Hypothalamus (tissue), 51 donors: Measurements from ENCODE around the gene FDXACB1.

Experiments
- DNase-seq, 51 donors: peaks; one replicate each; lab custom pipeline; 2025; lab: John Stamatoyannopoulos, UW

The FDXACB1 gene

GRCh38 chr11:111878849-111879636, at the start of gene FDXACB1, which contains the start of gene CFAP68:
Gene FDXACB1, minus strand, starts transcription at chr11:111879165. Its CDS starts 33 bp downstream, at chr11:111879132.
Gene CFAP68, plus strand, starts transcription at chr11:111879541. Its CDS starts 20 bp downstream, at chr11:111879561.
- DNase-seq: peak; percentile 79 to 98 (median 95)

GRCh38 chr11:111926505-111927391, 47.8 kb upstream of the FDXACB1 start:
- DNase-seq: peak; percentile 74 to 100 (median 99)

- DNase-seq: no peak
These were observed 47.0 kb upstream of the FDXACB1 start for GRCh38 chr11:111925953-111926352.

- DNase-seq: no peak
These were observed 45.0 kb upstream of the FDXACB1 start for GRCh38 chr11:111923951-111924350.

- no peak for DNase-seq
These were observed 44.4 kb upstream of the FDXACB1 start for GRCh38 chr11:111923351-111923788.

- DNase-seq: no peak
These were observed 43.8 kb upstream of the FDXACB1 start for GRCh38 chr11:111922803-111923202.

- no peak for DNase-seq
These were observed 42.7 kb upstream of the FDXACB1 start for GRCh38 chr11:111921541-111922230.

GRCh38 chr11:111920908-111921307, 41.9 kb upstream of the FDXACB1 start:
- DNase-seq: no peak

GRCh38 chr11:111918390-111919256, 39.7 kb upstream of the FDXACB1 start, which contains the start of gene C11orf52:
Gene C11orf52, plus strand, starts transcription at chr11:111918913. Its CDS starts 60 bp downstream, at chr11:111918973.
- DNase-seq: peak in 1 of 51 donors; percentile 24

- no peak for DNase-seq
These were observed 38.8 kb upstream of the FDXACB1 start for GRCh38 chr11:111917788-111918187.

- DNase-seq: no peak
These were observed 38.3 kb upstream of the FDXACB1 start for GRCh38 chr11:111917312-111917711.

- DNase-seq: no peak
These were observed 37.8 kb upstream of the FDXACB1 start for GRCh38 chr11:111916768-111917167.

GRCh38 chr11:111913997-111914396, 35.0 kb upstream of the FDXACB1 start:
- DNase-seq: peak in 39 of 51 donors; percentile 36 to 91 (median 67)

- DNase-seq: peak in 11 of 51 donors; percentile 26 to 71 (median 51)
These were observed 34.3 kb upstream of the FDXACB1 start for GRCh38 chr11:111913031-111913861.

- peak in 11 of 51 donors; percentile 18 to 82 (median 48) for DNase-seq
These were observed 33.6 kb upstream of the FDXACB1 start, which contains the start of gene HSPB2 for GRCh38 chr11:111912535-111912934. Gene HSPB2, plus strand, starts transcription at chr11:111912734. Its CDS starts 96 bp downstream, at chr11:111912830.

GRCh38 chr11:111911563-111912401, 32.8 kb upstream of the FDXACB1 start, which contains the start of gene CRYAB:
Gene CRYAB, minus strand, starts transcription at chr11:111911770. Its CDS starts 46 bp downstream, at chr11:111911724.
- DNase-seq: peak; percentile 41 to 97 (median 88)
